IgD-negative memory B cell (primary cell): ENCODE measurements around the gene SRBD1. TPM values are rescaled to one million over a fixed set of nuclear protein-coding genes. Genes with fewer than 3 reads are reported as not detected.

Source experiments
- H3K27ac Mint-ChIP-seq, 3 donors: one replicate each; pipeline ENCODE4 v1.8.0; 2020 to 2022; ENCODE audit warnings: mild to moderate bottlenecking in 3 of 3, mixed read lengths in 3 of 3, moderate library complexity in 1 of 3
- H3K27me3 Mint-ChIP-seq: one replicate; pipeline ENCODE4 v1.8.0; 2021; ENCODE audit warnings: mixed read lengths
- H3K36me3 Mint-ChIP-seq: one replicate; pipeline ENCODE4 v1.8.0; 2020; ENCODE audit warnings: mild to moderate bottlenecking, mixed read lengths
- H3K4me1 Mint-ChIP-seq, 3 donors: one replicate each; pipeline ENCODE4 v1.8.0; 2020 to 2022; ENCODE audit warnings: mixed read lengths in 3 of 3, mild to moderate bottlenecking in 1 of 3
- H3K4me3 Mint-ChIP-seq, 4 donors: one replicate each; pipeline ENCODE4 v1.8.0; 2020 to 2022; ENCODE audit warnings: mild to moderate bottlenecking in 4 of 4, mixed read lengths in 4 of 4, moderate library complexity in 3 of 4
- H3K9me3 Mint-ChIP-seq, 3 donors: one replicate each; pipeline ENCODE4 v1.8.0; 2020 to 2021; ENCODE audit warnings: mixed read lengths in 3 of 3, mild to moderate bottlenecking in 1 of 3
- polyA plus RNA-seq: library from polyadenylated mRNA; unstranded; fragments of 300-500 nt; fragmentation: Illumina TruSeq; gene quantifications from one replicate; pipeline ENCODE4 v1.2.3, GENCODE V29; 2021

The SRBD1 gene
- polyA plus RNA-seq, 1 donor from 2014 or later = 9.9 TPM

GRCh38 chr2:45506756-45507155, 104.3 kb downstream of the SRBD1 start:
- Mint-ChIP-seq H3K27me3 (no peaks in the 10 kb centered on the region), H3K4me3 (no peak overlapping the region), H3K9me3 (peaks cover 0 to 3% (median 2%) of the 10 kb centered on the region in 3 donors), H3K4me1 (no peaks in the 10 kb centered on the region), H3K36me3 (peaks cover 6% of the 10 kb centered on the region), H3K27ac (no peak overlapping the region)

GRCh38 chr2:45505138-45505537, 105.9 kb downstream of the SRBD1 start:
- H3K27me3 Mint-ChIP-seq = no peaks in the 10 kb centered on the region
- H3K36me3 Mint-ChIP-seq = peaks cover 11% of the 10 kb centered on the region
- H3K4me3 Mint-ChIP-seq = no peak overlapping the region
- H3K4me1 Mint-ChIP-seq = peaks cover 0 to 5% (median 0%) of the 10 kb centered on the region in 3 donors
- H3K9me3 Mint-ChIP-seq = peaks cover 0 to 3% (median 2%) of the 10 kb centered on the region in 3 donors
- no peak overlapping the region for H3K27ac Mint-ChIP-seq

- no peaks in the 10 kb centered on the region for H3K27me3 Mint-ChIP-seq
- H3K4me3 Mint-ChIP-seq = no peak overlapping the region
- peaks cover 10% of the 10 kb centered on the region for H3K36me3 Mint-ChIP-seq
- H3K27ac Mint-ChIP-seq = no peak overlapping the region
- H3K4me1 Mint-ChIP-seq = peaks cover 11 to 26% (median 15%) of the 10 kb centered on the region in 3 donors
- peaks cover 0 to 3% (median 2%) of the 10 kb centered on the region in 3 donors for H3K9me3 Mint-ChIP-seq
Observed at GRCh38 chr2:45498661-45499550, 112.2 kb downstream of the SRBD1 start.

- Mint-ChIP-seq H3K36me3 (peaks cover 10% of the 10 kb centered on the region), H3K27me3 (no peaks in the 10 kb centered on the region), H3K27ac (no peak overlapping the region), H3K4me3 (no peak overlapping the region), H3K4me1 (peaks cover 11 to 26% (median 15%) of the 10 kb centered on the region in 3 donors), H3K9me3 (peaks cover 0 to 2% (median 0%) of the 10 kb centered on the region in 3 donors)
Observed at GRCh38 chr2:45497355-45497754, 113.7 kb downstream of the SRBD1 start.

GRCh38 chr2:45496869-45497268, 114.2 kb downstream of the SRBD1 start:
- peak overlapping the region in 1 of 4 donors; percentile 19 for H3K4me3 Mint-ChIP-seq
- peaks cover 8% of the 10 kb centered on the region for H3K36me3 Mint-ChIP-seq
- peak overlapping the region in 1 of 3 donors; percentile 36 for H3K27ac Mint-ChIP-seq
- no peaks in the 10 kb centered on the region for H3K9me3 Mint-ChIP-seq
- H3K4me1 Mint-ChIP-seq = peaks cover 11 to 26% (median 15%) of the 10 kb centered on the region in 3 donors
- H3K27me3 Mint-ChIP-seq = no peaks in the 10 kb centered on the region

- peak overlapping the region in 2 of 3 donors; percentile 27 for H3K27ac Mint-ChIP-seq
- peaks cover 11 to 21% (median 15%) of the 10 kb centered on the region in 3 donors for H3K4me1 Mint-ChIP-seq
- H3K9me3 Mint-ChIP-seq = no peaks in the 10 kb centered on the region
- H3K4me3 Mint-ChIP-seq = no peak overlapping the region
- H3K36me3 Mint-ChIP-seq = peaks cover 4% of the 10 kb centered on the region
- H3K27me3 Mint-ChIP-seq = no peaks in the 10 kb centered on the region
Observed at GRCh38 chr2:45494978-45495293, 116.1 kb downstream of the SRBD1 start.

GRCh38 chr2:45494275-45494977, 116.6 kb downstream of the SRBD1 start:
- no peaks in the 10 kb centered on the region for H3K9me3 Mint-ChIP-seq
- peaks cover 10 to 21% (median 11%) of the 10 kb centered on the region in 3 donors for H3K4me1 Mint-ChIP-seq

GRCh38 chr2:45484965-45485364, 126.1 kb downstream of the SRBD1 start:
- Mint-ChIP-seq H3K9me3 (no peaks in the 10 kb centered on the region), H3K27ac (no peak overlapping the region), H3K4me1 (no peaks in the 10 kb centered on the region), H3K27me3 (no peaks in the 10 kb centered on the region), H3K4me3 (no peak overlapping the region), H3K36me3 (peaks cover 5% of the 10 kb centered on the region)

More at GRCh38 chr2:45494275-45494977, 116.6 kb downstream of the SRBD1 start:
- H3K4me3 Mint-ChIP-seq = no peak overlapping the region
- peaks cover 4% of the 10 kb centered on the region for H3K36me3 Mint-ChIP-seq
- H3K27ac Mint-ChIP-seq = peak overlapping the region in 2 of 3 donors; percentile 27
- H3K27me3 Mint-ChIP-seq = no peaks in the 10 kb centered on the region

- Mint-ChIP-seq H3K27ac (no peak overlapping the region), H3K36me3 (peaks cover 5% of the 10 kb centered on the region), H3K4me3 (no peak overlapping the region), H3K4me1 (no peaks in the 10 kb centered on the region), H3K27me3 (no peaks in the 10 kb centered on the region), H3K9me3 (no peaks in the 10 kb centered on the region)
Observed at GRCh38 chr2:45483997-45484396, 127.1 kb downstream of the SRBD1 start.

- H3K27ac Mint-ChIP-seq = no peak overlapping the region
- H3K4me3 Mint-ChIP-seq = no peak overlapping the region
- H3K9me3 Mint-ChIP-seq = peaks cover 0 to 2% (median 0%) of the 10 kb centered on the region in 3 donors
- H3K36me3 Mint-ChIP-seq = peaks cover 17% of the 10 kb centered on the region
- H3K27me3 Mint-ChIP-seq = no peaks in the 10 kb centered on the region
- H3K4me1 Mint-ChIP-seq = peaks cover 0 to 1% (median 0%) of the 10 kb centered on the region in 3 donors
Observed at GRCh38 chr2:45477546-45477945, 133.5 kb downstream of the SRBD1 start.

GRCh38 chr2:45470531-45470930, 140.5 kb downstream of the SRBD1 start:
- Mint-ChIP-seq H3K4me1 (peaks cover 0 to 3% (median 0%) of the 10 kb centered on the region in 3 donors), H3K36me3 (peaks cover 15% of the 10 kb centered on the region), H3K27me3 (no peaks in the 10 kb centered on the region), H3K4me3 (no peak overlapping the region), H3K9me3 (peaks cover 0 to 2% (median 0%) of the 10 kb centered on the region in 3 donors), H3K27ac (no peak overlapping the region)

GRCh38 chr2:45469314-45470099, 141.6 kb downstream of the SRBD1 start:
- Mint-ChIP-seq H3K4me3 (no peak overlapping the region), H3K27me3 (no peaks in the 10 kb centered on the region), H3K9me3 (peaks cover 0 to 2% (median 0%) of the 10 kb centered on the region in 3 donors), H3K27ac (no peak overlapping the region), H3K36me3 (peaks cover 13% of the 10 kb centered on the region), H3K4me1 (peaks cover 0 to 4% (median 0%) of the 10 kb centered on the region in 3 donors)

- H3K27ac Mint-ChIP-seq = no peak overlapping the region
- peak overlapping the region in 2 of 4 donors; percentile 29 to 67 for H3K4me3 Mint-ChIP-seq
- H3K27me3 Mint-ChIP-seq = no peaks in the 10 kb centered on the region
- H3K36me3 Mint-ChIP-seq = peaks cover 5% of the 10 kb centered on the region
- H3K9me3 Mint-ChIP-seq = no peaks in the 10 kb centered on the region
- H3K4me1 Mint-ChIP-seq = peaks cover 0 to 4% (median 0%) of the 10 kb centered on the region in 3 donors
Observed at GRCh38 chr2:45468279-45468678, 142.8 kb downstream of the SRBD1 start.

- Mint-ChIP-seq H3K4me1 (peaks cover 0 to 4% (median 0%) of the 10 kb centered on the region in 3 donors), H3K27ac (no peak overlapping the region), H3K36me3 (peaks cover 11% of the 10 kb centered on the region), H3K4me3 (no peak overlapping the region), H3K9me3 (peaks cover 0 to 2% (median 0%) of the 10 kb centered on the region in 3 donors), H3K27me3 (no peaks in the 10 kb centered on the region)
Observed at GRCh38 chr2:45466053-45466452, 145.0 kb downstream of the SRBD1 start.
